GM23338 (cell line): ENCODE data around the gene SLC66A2. TPM values are rescaled to one million over a fixed set of nuclear protein-coding genes. Genes with fewer than 3 reads are reported as not detected.
A peak's percentile ranks its signal among the peaks of the same experiment; 100 is the strongest.

Experiments
- ATAC-seq: fragments of 200-7000 bp; cut with Tn5 transposase; 3 replicates; pipeline ENCODE4 v1.9.1; 2020
- DNase-seq: peaks from one replicate; pipeline ENCODE4 v3.0.0-alpha.2; 2015; ENCODE audit warnings: low spot score
- H2AFZ ChIP-seq: fragments of 200-600 bp; sonication (generic); 2 replicates; pipeline ENCODE4 v1.8.0; 2016; ENCODE audit warnings: antibody characterized with exemption, mild to moderate bottlenecking, moderate library complexity
- H3F3A ChIP-seq: fragments of 200-600 bp; sonication (generic); replicated peaks from 2 replicates; pipeline ENCODE4 v1.8.0; 2017; ENCODE audit warnings: antibody characterized with exemption, mixed run types, low read depth
- H3K27ac ChIP-seq: fragments of 200-600 bp; sonication (generic); 2 replicates; pipeline ENCODE4 v1.6.1; 2016; ENCODE audit warnings: low read depth
- H3K27me3 ChIP-seq: fragments of 200-600 bp; sonication (generic); 2 replicates; pipeline ENCODE4 v1.8.0; 2016; ENCODE audit warnings: mild to moderate bottlenecking, mixed run types, moderate library complexity; ENCODE audit not compliant: insufficient read depth
- H3K36me3 ChIP-seq: fragments of 200-600 bp; sonication (generic); 2 replicates; pipeline ENCODE4 v1.8.0; 2016; ENCODE audit warnings: mild to moderate bottlenecking; ENCODE audit not compliant: insufficient read depth
- H3K4me1 ChIP-seq: fragments of 200-600 bp; sonication (generic); 2 replicates; pipeline ENCODE4 v1.8.0; 2016; ENCODE audit warnings: mild to moderate bottlenecking, moderate library complexity; ENCODE audit not compliant: insufficient read depth
- H3K4me2 ChIP-seq: fragments of 200-600 bp; sonication (generic); 2 replicates; pipeline ENCODE4 v1.7.1; 2017; ENCODE audit warnings: mixed run types
- H3K4me3 ChIP-seq: fragments of 200-600 bp; sonication (generic); 2 replicates; pipeline ENCODE4 v1.6.1; 2016; ENCODE audit warnings: mixed run types
- H3K79me2 ChIP-seq: fragments of 200-600 bp; sonication (generic); replicated peaks from 2 replicates; pipeline ENCODE4 v1.8.0; 2017; ENCODE audit warnings: mild to moderate bottlenecking; ENCODE audit not compliant: insufficient read depth
- H3K9me2 ChIP-seq: fragments of 200-600 bp; sonication (generic); 2 replicates; pipeline ENCODE4 v1.8.0; 2017; ENCODE audit not compliant: insufficient read depth
- H4K20me1 ChIP-seq: fragments of 200-600 bp; sonication (generic); replicated peaks from 2 replicates; pipeline ENCODE4 v1.8.0; 2017; ENCODE audit warnings: mild to moderate bottlenecking; ENCODE audit not compliant: insufficient read depth
- H3K27ac Mint-ChIP-seq: 2 replicates; pipeline ENCODE4 v1.8.0; 2020; ENCODE audit warnings: inconsistent platforms, mild to moderate bottlenecking, moderate library complexity, mixed read lengths
- H3K27me3 Mint-ChIP-seq: 3 replicates; pipeline ENCODE4 v1.8.0; 2022; ENCODE audit warnings: low read depth, mild to moderate bottlenecking, moderate library complexity, mixed read lengths, inconsistent platforms; ENCODE audit not compliant: insufficient read depth, poor library complexity
- H3K36me3 Mint-ChIP-seq: 3 replicates; pipeline ENCODE4 v1.8.0; 2021; ENCODE audit warnings: low read depth, mild to moderate bottlenecking, inconsistent platforms, moderate library complexity, mixed read lengths
- H3K4me1 Mint-ChIP-seq: 3 replicates; pipeline ENCODE4 v1.8.0; 2020; ENCODE audit warnings: mild to moderate bottlenecking, inconsistent platforms, mixed read lengths
- H3K4me3 Mint-ChIP-seq: 3 replicates; pipeline ENCODE4 v1.8.0; 2021; ENCODE audit warnings: moderate library complexity, mild to moderate bottlenecking, inconsistent platforms, mixed read lengths
- H3K9me3 Mint-ChIP-seq: 3 replicates; pipeline ENCODE4 v1.8.0; 2020; ENCODE audit warnings: moderate library complexity, mild to moderate bottlenecking, inconsistent platforms, mixed read lengths
- CREB1 ChIP-seq: fragments of 250-450 bp; sonication (Bioruptor Pico); IDR thresholded peaks from 2 replicates; pipeline ENCODE4 v1.5.0; 2020; ENCODE audit warnings: low read depth, mild to moderate bottlenecking, moderate library complexity
- CTCF ChIP-seq, 2 experiments: fragments of 200-600 bp in 1 of 2; sonication (generic) in 1 of 2; conservative IDR thresholded peaks; 2 replicates each; pipeline versions ENCODE4 v1.5.1 to v1.6.1; 2016 to 2017; ENCODE audit warnings: antibody characterized with exemption in 2 of 2, low read depth in 2 of 2, mild to moderate bottlenecking in 2 of 2, moderate library complexity in 1 of 2
- ETS1 ChIP-seq: IDR thresholded peaks from 2 replicates; pipeline ENCODE4 v1.6.1; 2016; ENCODE audit warnings: antibody characterized with exemption
- EZH2 ChIP-seq: fragments of 200-600 bp; sonication (generic); IDR thresholded peaks from one replicate; pipeline ENCODE4 v1.8.0; 2017; ENCODE audit warnings: antibody characterized with exemption, mild to moderate bottlenecking, low read depth; ENCODE audit not compliant: unreplicated experiment
- EZH2phosphoT487 ChIP-seq: fragments of 200-600 bp; sonication (generic); IDR thresholded peaks from one replicate; pipeline ENCODE4 v1.8.1; 2018; ENCODE audit warnings: antibody characterized with exemption; ENCODE audit not compliant: unreplicated experiment
- JUNB ChIP-seq: IDR thresholded peaks from one replicate; pipeline ENCODE4 v1.6.1; 2016; ENCODE audit warnings: antibody characterized with exemption; ENCODE audit not compliant: unreplicated experiment
- NANOG ChIP-seq: IDR thresholded peaks from 2 replicates; pipeline ENCODE4 v1.6.1; 2016; ENCODE audit warnings: antibody characterized with exemption, borderline replicate concordance
- POLR2AphosphoS5 ChIP-seq: IDR thresholded peaks from 2 replicates; pipeline ENCODE4 v1.6.1; 2016; ENCODE audit warnings: antibody characterized with exemption, low read depth
- REST ChIP-seq: IDR thresholded peaks from one replicate; pipeline ENCODE4 v1.6.1; 2018; ENCODE audit warnings: antibody characterized with exemption; ENCODE audit not compliant: unreplicated experiment
- STAT1 ChIP-seq: IDR thresholded peaks from one replicate; pipeline ENCODE4 v1.6.1; 2016; ENCODE audit warnings: antibody characterized with exemption; ENCODE audit not compliant: unreplicated experiment
- ZNF114 ChIP-seq: fragments of 250-450 bp; sonication (Bioruptor Pico); IDR thresholded peaks from 2 replicates; pipeline ENCODE4 v1.5.0; 2020; ENCODE audit warnings: mild to moderate bottlenecking, moderate library complexity
- ZNF331 ChIP-seq: fragments of 250-450 bp; sonication (Bioruptor Pico); IDR thresholded peaks from 2 replicates; pipeline ENCODE4 v1.5.0; 2020; ENCODE audit warnings: low read depth, mild to moderate bottlenecking, moderate library complexity
- ZNF462 ChIP-seq: fragments of 250-450 bp; sonication (Bioruptor Pico); IDR thresholded peaks from 2 replicates; pipeline ENCODE4 v1.5.0; 2020; ENCODE audit warnings: mild to moderate bottlenecking, moderate library complexity
- polyA plus RNA-seq: library from polyadenylated mRNA; unstranded; fragments of >200 nt; fragmentation: Nextera tagmentation; extraction: Ambion mirVana; gene quantifications from 2 replicates; pipeline ENCODE4 v1.2.1, GENCODE V29; 2016
- total RNA-seq: library from RNA; depleted of rRNA; stranded (reverse); fragments of >200 nt; shearing (Covaris generic); gene quantifications from 2 replicates; pipeline ENCODE4 v1.2.3, GENCODE V29; 2014

The SLC66A2 gene
- total and polyA plus RNA-seq, 2 experiments from 2014 or later: 4.0 to 18.1 TPM

DNA sequence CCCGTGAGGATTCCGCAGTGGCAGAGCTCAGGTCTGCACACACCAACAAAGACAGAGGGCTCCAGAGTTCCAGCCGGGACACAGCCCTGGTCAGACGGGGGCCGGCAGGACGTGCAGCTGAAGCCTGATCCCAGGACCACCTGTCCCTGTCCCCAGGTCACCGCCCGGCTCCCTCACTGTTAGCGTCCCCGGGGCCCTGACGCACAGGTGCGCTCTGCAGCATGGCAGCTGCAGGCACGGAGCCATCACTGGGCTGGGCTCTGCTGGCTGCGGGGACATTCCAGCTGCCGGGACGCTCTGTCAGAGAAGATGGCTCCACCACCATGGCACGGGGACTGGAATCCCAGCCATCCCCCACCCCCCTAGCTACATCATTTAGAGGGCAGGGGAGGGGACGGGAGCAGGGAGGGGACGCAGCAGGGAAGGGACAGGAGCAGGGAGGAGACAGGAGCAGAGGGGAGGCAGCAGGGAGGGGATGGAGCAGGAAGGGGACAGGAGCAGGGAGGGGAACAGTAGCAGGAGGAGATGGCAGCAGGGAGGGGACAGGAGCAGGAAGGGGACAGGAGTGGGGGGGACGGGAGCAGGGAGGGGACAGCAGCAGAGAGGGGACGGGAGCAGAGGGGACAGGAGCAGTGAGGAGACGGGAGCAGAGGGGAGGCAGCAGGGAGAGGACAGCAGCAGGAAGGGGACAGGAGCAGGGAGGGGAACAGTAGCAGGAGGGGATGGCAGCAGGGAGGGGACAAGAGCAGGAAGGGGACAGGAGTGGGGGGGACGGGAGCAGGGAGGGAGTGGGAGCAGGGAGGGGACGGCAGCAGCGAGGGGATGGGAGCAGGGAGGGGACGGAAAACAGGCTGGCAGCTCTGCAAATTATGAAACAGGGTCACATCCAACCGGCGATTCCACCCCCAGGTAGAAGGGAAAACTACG, 39.8 kb downstream of the SLC66A2 start:
- H3K27ac Mint-ChIP-seq: no peak overlapping the region
- DNase-seq (peak; percentile 60), ATAC-seq (peak; percentile 65)
- peaks cover 18% of the 10 kb centered on the region for H3K4me1 Mint-ChIP-seq
- H3K4me3 Mint-ChIP-seq: peak overlapping the region; percentile 56; the same call in 2 of the 3 replicates
- Histone ChIP-seq H3K79me2 (no peaks in the 10 kb centered on the region), H3K4me2 (peak overlapping the region; percentile 64; the same call in 1 of the 2 replicates), H3K4me1 (no peaks in the 10 kb centered on the region), H3F3A (no peaks in the 10 kb centered on the region), H3K9me2 (no peaks in the 10 kb centered on the region), H3K27ac (no peak overlapping the region), H4K20me1 (no peaks in the 10 kb centered on the region), H3K27me3 (no peaks in the 10 kb centered on the region), H2AFZ (no peak overlapping the region), H3K4me3 (0 out of 2 replicates have a peak overlapping the region, but pooled peaks have one; percentile 28), H3K36me3 (no peaks in the 10 kb centered on the region)
- peaks cover 4% of the 10 kb centered on the region; the same call in 1 of the 3 replicates for H3K9me3 Mint-ChIP-seq
- H3K36me3 Mint-ChIP-seq: peaks cover 9% of the 10 kb centered on the region; the same call in 2 of the 3 replicates
- peaks cover 12% of the 10 kb centered on the region for H3K27me3 Mint-ChIP-seq
- TF ChIP-seq ZNF462 (CRISPR knock-in tag) (no peak), EZH2phosphoT487 (no peak), EZH2 (no peak), NANOG (no peak), REST (no peak), ETS1 (no peak), JUNB (no peak), STAT1 (no peak), ZNF331 (CRISPR knock-in tag) (no peak), CTCF (conservative IDR thresholded peaks at IDR 0.05; ENCODE audit: low read depth in 2 of 2) (no peak), POLR2AphosphoS5 (no peak), ZNF114 (no peak), CREB1 (CRISPR knock-in tag) (no peak)
